PC-3 (cell line): ENCODE data around the gene TMCC2. TPM values are rescaled to one million over a fixed set of nuclear protein-coding genes. Genes with fewer than 3 reads are reported as not detected.

Experiments used
- ATAC-seq: fragments of 200-7000 bp; cut with Tn5 transposase; 2 replicates; pipeline ENCODE4 v1.9.1; 2020; ENCODE audit warnings: mild to moderate bottlenecking, moderate library complexity
- BruUV-seq: library from RNA; stranded (reverse); fragments of 400-500 nt; replicated peaks from 2 replicates; lab custom pipeline; 2021; lab: Mats Ljungman, UMichigan
- CTCF ChIA-PET: fragments of 300-600 bp; sonication (Branson Sonifier 250); formaldehyde crosslinking; loops from one replicate; lab custom pipeline; 2022; ENCODE audit warnings: antibody characterized with exemption; lab: Charles Lee
- POLR2A ChIA-PET: fragments of 300-600 bp; sonication (Branson Sonifier 250); formaldehyde crosslinking; loops from one replicate; lab custom pipeline; 2022; ENCODE audit warnings: antibody characterized with exemption; ENCODE audit not compliant: unreplicated experiment; lab: Charles Lee
- DNase-seq: peaks from one replicate; pipeline ENCODE4 v3.0.0-alpha.2; 2015
- H2AFZ ChIP-seq: fragments of 300-600 bp; sonication (generic); 2 replicates; pipeline ENCODE4 v1.6.0; 2016; ENCODE audit warnings: antibody characterized with exemption, low read length
- H3F3A ChIP-seq: fragments of 300-600 bp; sonication (generic); one replicate; pipeline ENCODE4 v1.6.0; 2017; ENCODE audit warnings: antibody characterized with exemption, low read length, control low read depth, mild to moderate bottlenecking; ENCODE audit not compliant: unreplicated experiment
- H3K27ac ChIP-seq: fragments of 300-600 bp; sonication (generic); 2 replicates; pipeline ENCODE4 v1.5.1; 2016; ENCODE audit warnings: mild to moderate bottlenecking, low read length
- H3K27me3 ChIP-seq: fragments of 300-600 bp; sonication (generic); 2 replicates; pipeline ENCODE4 v1.6.1; 2016; ENCODE audit warnings: low read length, mixed read lengths
- H3K36me3 ChIP-seq: fragments of 300-600 bp; sonication (generic); 2 replicates; pipeline ENCODE4 v1.6.1; 2016; ENCODE audit warnings: low read depth, mixed run types, low read length, mixed read lengths
- H3K4me1 ChIP-seq: fragments of 300-600 bp; sonication (generic); 2 replicates; pipeline ENCODE4 v1.5.1; 2016; ENCODE audit warnings: low read length; ENCODE audit not compliant: insufficient read depth
- H3K4me2 ChIP-seq: fragments of 300-600 bp; sonication (generic); 2 replicates; pipeline ENCODE4 v1.6.0; 2016; ENCODE audit warnings: low read length
- H3K4me3 ChIP-seq: fragments of 300-600 bp; sonication (generic); 2 replicates; pipeline ENCODE4 v1.5.1; 2016; ENCODE audit warnings: mild to moderate bottlenecking, low read length, mixed read lengths
- H3K79me2 ChIP-seq: fragments of 300-600 bp; sonication (generic); 2 replicates; pipeline ENCODE4 v1.6.1; 2017; ENCODE audit warnings: low read length, mixed read lengths
- H3K9ac ChIP-seq: fragments of 300-600 bp; sonication (generic); 2 replicates; pipeline ENCODE4 v1.6.0; 2016; ENCODE audit warnings: mild to moderate bottlenecking, low read length
- H3K9me2 ChIP-seq: fragments of 300-600 bp; sonication (generic); replicated peaks from 2 replicates; pipeline ENCODE4 v1.6.1; 2016; ENCODE audit warnings: mixed run types, low read length, mixed read lengths
- H3K9me3 ChIP-seq: fragments of 300-600 bp; sonication (generic); 2 replicates; pipeline ENCODE4 v1.6.1; 2016; ENCODE audit warnings: low read length, mixed read lengths
- H4K20me1 ChIP-seq: fragments of 300-600 bp; sonication (generic); 2 replicates; pipeline ENCODE4 v1.6.1; 2016; ENCODE audit warnings: low read length, mixed read lengths
- EZH2 ChIP-seq: fragments of 300-600 bp; sonication (generic); IDR thresholded peaks from one replicate; pipeline ENCODE4 v1.6.1; 2017; ENCODE audit warnings: antibody characterized with exemption, mild to moderate bottlenecking, low read length; ENCODE audit not compliant: unreplicated experiment
- EZH2phosphoT487 ChIP-seq: fragments of 300-600 bp; sonication (generic); IDR thresholded peaks from 2 replicates; pipeline ENCODE4 v1.6.1; 2018; ENCODE audit warnings: mild to moderate bottlenecking, antibody characterized with exemption, low read length, borderline replicate concordance
- intact Hi-C: fragments of 100-400 bp; cut with micrococcal nuclease; formaldehyde crosslinking; loops from 2 replicates; pipeline ENCODE4 v1.9.0; 2023
- total RNA-seq: library from RNA; depleted of rRNA; stranded (reverse); fragments of >200 nt; gene quantifications from 2 replicates; pipeline ENCODE4 v1.2.3, GENCODE V29; 2014
- TF ChIP-seq, protein P1 (sequence below): fragments of 300-600 bp; sonication (generic); conservative IDR thresholded peaks from 2 replicates; pipeline ENCODE4 v1.5.1; 2017; ENCODE audit warnings: antibody characterized with exemption, low read depth, mild to moderate bottlenecking, low read length

The TMCC2 gene
- total RNA-seq, 1 experiment from 2014 or later: 8.7 TPM

DNA sequence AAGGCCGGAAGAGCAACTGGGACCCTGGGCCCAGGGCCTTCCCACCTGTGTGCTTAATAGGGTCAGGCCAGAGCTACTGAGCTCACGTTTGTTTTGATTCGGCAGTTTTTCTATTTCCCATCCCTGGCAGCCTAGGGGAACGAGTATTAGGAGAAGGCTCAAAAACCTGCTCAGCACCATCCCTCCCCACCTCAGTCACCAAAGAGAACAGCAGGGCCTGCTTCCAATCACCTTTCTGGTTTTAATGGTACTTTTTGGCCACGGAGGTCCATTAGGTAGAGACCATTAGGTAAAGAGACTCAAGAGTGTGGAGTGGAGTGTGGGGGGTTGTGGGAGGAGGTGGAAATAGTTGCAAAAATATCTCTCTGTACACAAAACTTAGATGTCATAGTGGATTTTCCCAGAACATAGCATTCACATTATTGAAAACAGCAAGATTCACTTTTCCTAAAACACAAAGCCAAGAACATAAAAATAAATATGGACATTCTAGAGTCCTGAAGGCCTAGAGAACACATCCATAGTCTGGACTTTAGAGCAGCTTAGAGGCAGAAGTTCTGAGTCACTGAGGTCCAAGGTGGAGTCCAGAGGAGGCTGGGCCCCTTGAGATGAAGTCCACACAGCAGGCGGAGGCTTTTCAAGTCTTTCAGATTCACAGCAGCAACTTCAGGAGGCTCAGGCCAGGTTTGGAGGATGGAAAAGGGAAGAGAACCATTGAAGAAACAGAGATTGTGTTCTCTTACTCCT lies 74.3 kb downstream of the TMCC2 start:
- ChIA-PET CTCF (no interaction called here), POLR2A (no interaction called here)
- Histone ChIP-seq H4K20me1 (no peaks in the 10 kb centered on the region), H3K79me2 (no peaks in the 10 kb centered on the region), H3K4me2 (peak overlapping the region; percentile 42; the same call in 1 of the 2 replicates), H3K9me3 (no peaks in the 10 kb centered on the region), H3F3A (no peaks in the 10 kb centered on the region), H3K27me3 (no peaks in the 10 kb centered on the region), H3K9ac (0 out of 2 replicates have a peak overlapping the region, but pooled peaks have one; percentile 5), H3K4me1 (peaks cover 30% of the 10 kb centered on the region), H3K9me2 (no peaks in the 10 kb centered on the region), H3K27ac (peak overlapping the region; percentile 14; the same call in 1 of the 2 replicates), H3K36me3 (no peaks in the 10 kb centered on the region; the same call in 1 of the 2 replicates), H2AFZ (no peak overlapping the region), H3K4me3 (no peak overlapping the region)
- BruUV-seq: no TSS peak
- TF ChIP-seq EZH2: no peak
- DNase-seq: no peak
- no peak for ATAC-seq
- intact Hi-C loops: no loop called here

DNA sequence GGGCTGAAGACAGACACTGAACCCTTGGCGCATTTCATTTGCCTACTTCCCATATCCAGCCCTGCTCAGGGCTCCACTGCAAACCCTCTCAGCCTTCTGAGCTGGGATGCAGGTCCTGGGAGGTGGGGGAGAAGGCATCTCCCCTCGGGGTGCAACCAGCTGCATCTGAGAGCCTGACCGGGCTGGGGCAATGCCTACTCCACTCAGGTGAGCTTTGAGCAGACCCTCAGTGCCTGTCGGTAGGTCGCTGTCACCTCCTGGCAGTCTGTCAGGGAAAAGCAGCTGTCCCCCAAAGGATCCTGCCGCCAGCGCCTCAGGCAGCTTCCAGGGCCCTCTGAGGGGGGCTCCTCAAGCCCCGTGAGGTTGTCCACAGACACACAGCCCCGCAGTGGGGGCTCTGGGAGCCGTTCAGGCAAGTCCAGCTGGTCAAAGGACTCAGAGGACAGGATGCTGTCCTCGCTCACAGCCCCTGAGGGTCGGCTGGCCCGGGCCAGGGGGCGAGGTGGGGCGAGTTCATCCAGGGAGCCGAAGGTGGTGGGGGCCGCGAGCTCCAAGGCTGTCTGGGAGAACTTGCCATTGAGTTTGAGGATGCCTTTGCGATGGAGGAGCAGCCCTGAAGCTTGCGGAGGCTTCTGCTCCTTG lies 75.6 kb downstream of the TMCC2 start:
- no peak overlapping the region for H3K9ac ChIP-seq
- DNase-seq (no peak), ATAC-seq (no peak)
- intact Hi-C loops: no loop called here
- no peaks in the 10 kb centered on the region for H3K79me2 ChIP-seq
- H3K9me2 ChIP-seq: no peaks in the 10 kb centered on the region
- no peak overlapping the region for H3K27ac ChIP-seq
- POLR2A ChIA-PET: no interaction called here
- H3F3A ChIP-seq: no peaks in the 10 kb centered on the region
- BruUV-seq: no TSS peak
- peaks cover 21% of the 10 kb centered on the region for H3K4me1 ChIP-seq
- H4K20me1 ChIP-seq: no peaks in the 10 kb centered on the region
- no peak overlapping the region for H3K4me2 ChIP-seq
- no peak overlapping the region for H2AFZ ChIP-seq
- CTCF ChIA-PET: no interaction called here
- TF ChIP-seq, protein P1, sequence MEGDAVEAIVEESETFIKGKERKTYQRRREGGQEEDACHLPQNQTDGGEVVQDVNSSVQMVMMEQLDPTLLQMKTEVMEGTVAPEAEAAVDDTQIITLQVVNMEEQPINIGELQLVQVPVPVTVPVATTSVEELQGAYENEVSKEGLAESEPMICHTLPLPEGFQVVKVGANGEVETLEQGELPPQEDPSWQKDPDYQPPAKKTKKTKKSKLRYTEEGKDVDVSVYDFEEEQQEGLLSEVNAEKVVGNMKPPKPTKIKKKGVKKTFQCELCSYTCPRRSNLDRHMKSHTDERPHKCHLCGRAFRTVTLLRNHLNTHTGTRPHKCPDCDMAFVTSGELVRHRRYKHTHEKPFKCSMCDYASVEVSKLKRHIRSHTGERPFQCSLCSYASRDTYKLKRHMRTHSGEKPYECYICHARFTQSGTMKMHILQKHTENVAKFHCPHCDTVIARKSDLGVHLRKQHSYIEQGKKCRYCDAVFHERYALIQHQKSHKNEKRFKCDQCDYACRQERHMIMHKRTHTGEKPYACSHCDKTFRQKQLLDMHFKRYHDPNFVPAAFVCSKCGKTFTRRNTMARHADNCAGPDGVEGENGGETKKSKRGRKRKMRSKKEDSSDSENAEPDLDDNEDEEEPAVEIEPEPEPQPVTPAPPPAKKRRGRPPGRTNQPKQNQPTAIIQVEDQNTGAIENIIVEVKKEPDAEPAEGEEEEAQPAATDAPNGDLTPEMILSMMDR: no peak
- TF ChIP-seq EZH2 (no peak), EZH2phosphoT487 (no peak)
- H3K4me3 ChIP-seq: no peak overlapping the region
- H3K27me3 ChIP-seq: no peaks in the 10 kb centered on the region
- no peaks in the 10 kb centered on the region; the same call in none of the 2 replicates for H3K36me3 ChIP-seq
- H3K9me3 ChIP-seq: no peaks in the 10 kb centered on the region

DNA sequence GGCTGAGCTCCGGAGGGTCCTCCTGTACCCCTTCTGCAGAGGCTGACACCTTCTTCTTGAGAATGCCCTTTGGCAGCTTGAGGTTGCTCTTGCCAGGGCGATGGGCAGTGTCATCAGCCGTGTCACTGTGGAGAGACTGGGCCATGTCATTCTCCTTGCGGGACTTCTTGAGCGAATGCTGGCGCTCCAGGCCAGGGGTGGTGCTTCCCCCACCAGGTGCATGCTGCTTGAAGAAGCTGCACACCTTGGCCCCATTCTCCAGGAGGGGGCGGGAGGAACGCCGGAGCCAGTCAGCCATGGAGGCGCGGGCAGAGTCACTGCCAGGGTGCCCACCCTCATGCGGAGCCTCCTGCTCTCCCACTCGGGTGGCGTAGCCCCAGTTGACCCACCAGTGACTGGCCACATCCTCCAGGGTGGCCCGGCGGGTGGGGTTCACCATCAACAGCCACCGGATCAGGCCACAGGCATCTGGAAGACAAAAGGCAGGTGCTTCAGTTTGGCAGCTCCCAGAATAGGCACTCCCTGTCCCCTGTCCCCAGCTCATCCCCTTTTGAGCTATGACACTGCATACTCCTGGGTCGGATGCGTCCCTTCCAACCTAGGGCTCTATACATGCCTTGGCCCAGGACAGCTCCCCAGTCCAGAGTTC lies 76.4 kb downstream of the TMCC2 start:
- TF ChIP-seq EZH2phosphoT487 (no peak), EZH2 (no peak)
- TF ChIP-seq, protein P1: no peak
- BruUV-seq: no TSS peak
- H3K36me3 ChIP-seq: no peaks in the 10 kb centered on the region; the same call in none of the 2 replicates

More for the DNA sequence above, 76.4 kb downstream of the TMCC2 start:
- no peak overlapping the region for H2AFZ ChIP-seq
- no peaks in the 10 kb centered on the region for H3F3A ChIP-seq
- no peaks in the 10 kb centered on the region for H3K9me2 ChIP-seq
- intact Hi-C loops: no loop called here
- CTCF ChIA-PET: no interaction called here
- ATAC-seq: no peak
- no peak overlapping the region for H3K4me3 ChIP-seq
- H3K9me3 ChIP-seq: no peaks in the 10 kb centered on the region
- H3K4me2 ChIP-seq: no peak overlapping the region
- no peak overlapping the region for H3K27ac ChIP-seq
- no peaks in the 10 kb centered on the region for H3K27me3 ChIP-seq
- no peak for DNase-seq
- POLR2A ChIA-PET: interaction anchor here (0.6 kb wide), 1 partner anchor 12 kb away, joined by 3 read pairs; no protein-coding TSS in a partner anchor
- H3K4me1 ChIP-seq: peaks cover 13% of the 10 kb centered on the region
- no peaks in the 10 kb centered on the region for H3K79me2 ChIP-seq
- no peaks in the 10 kb centered on the region for H4K20me1 ChIP-seq
- H3K9ac ChIP-seq: no peak overlapping the region
